Endodermal cell (in vitro differentiated cells): ENCODE results near the gene TNKS1BP1. TPM values are rescaled to one million over a fixed set of nuclear protein-coding genes. Genes with fewer than 3 reads are reported as not detected.

Source experiments
- DNase-seq: peaks from one replicate; pipeline ENCODE4 v3.0.0-alpha.2; 2017
- H3K27ac ChIP-seq: 2 replicates; pipeline ENCODE4 v1.5.1; 2013; ENCODE audit warnings: mild to moderate bottlenecking, low read depth, low read length, moderate library complexity
- H3K27me3 ChIP-seq: 2 replicates; pipeline ENCODE4 v1.6.1; 2013; ENCODE audit warnings: mild to moderate bottlenecking, low read length, moderate library complexity; ENCODE audit not compliant: insufficient read depth, control insufficient read depth, poor library complexity, severe bottlenecking
- H3K36me3 ChIP-seq: 2 replicates; pipeline ENCODE4 v1.7.0; 2013; ENCODE audit warnings: mild to moderate bottlenecking, low read length, moderate library complexity; ENCODE audit not compliant: control insufficient read depth, insufficient read depth
- H3K4me1 ChIP-seq: one replicate; pipeline ENCODE4 v1.7.0; 2013; ENCODE audit warnings: low read length; ENCODE audit not compliant: control insufficient read depth, insufficient read depth
- H3K4me3 ChIP-seq: 2 replicates; pipeline ENCODE4 v1.5.1; 2013; ENCODE audit warnings: mild to moderate bottlenecking, low read length, moderate library complexity
- H3K9ac ChIP-seq: 2 replicates; pipeline ENCODE4 v1.6.1; 2013; ENCODE audit warnings: mild to moderate bottlenecking, low read length, moderate library complexity; ENCODE audit not compliant: poor library complexity, severe bottlenecking; ENCODE audit errors: extremely low read depth
- H3K9me3 ChIP-seq: 2 replicates; pipeline ENCODE4 v1.6.1; 2013; ENCODE audit warnings: mild to moderate bottlenecking, low read length, moderate library complexity; ENCODE audit not compliant: control insufficient read depth
- H3K27ac Mint-ChIP-seq: 2 replicates; pipeline ENCODE4 v1.8.0; 2020; ENCODE audit warnings: mixed read lengths
- H3K27me3 Mint-ChIP-seq: 2 replicates; pipeline ENCODE4 v1.8.0; 2021; ENCODE audit warnings: mild to moderate bottlenecking, mixed read lengths; ENCODE audit not compliant: insufficient read depth
- H3K36me3 Mint-ChIP-seq: 2 replicates; pipeline ENCODE4 v1.8.0; 2020; ENCODE audit warnings: low read depth, mixed read lengths
- H3K4me1 Mint-ChIP-seq: 2 replicates; pipeline ENCODE4 v1.8.0; 2020; ENCODE audit warnings: mixed read lengths
- H3K4me3 Mint-ChIP-seq: 2 replicates; pipeline ENCODE4 v1.8.0; 2020; ENCODE audit warnings: mild to moderate bottlenecking, moderate library complexity, mixed read lengths
- H3K9me3 Mint-ChIP-seq: 2 replicates; pipeline ENCODE4 v1.8.0; 2020; ENCODE audit warnings: mild to moderate bottlenecking, mixed read lengths
- CTCF ChIP-seq: fragments of 200-600 bp; sonication (generic); conservative IDR thresholded peaks from 2 replicates; pipeline ENCODE4 v1.5.0; 2021; ENCODE audit warnings: antibody characterized with exemption, mild to moderate bottlenecking
- WGBS, 2 experiments: methylation state at CpG; one replicate each; pipeline versions ENCODE4 v1.1.5 to v1.1.7; 2013; ENCODE audit warnings: missing lambda C conversion rate in 2 of 2, mixed read lengths in 1 of 2; ENCODE audit not compliant: insufficient coverage in 1 of 2, insufficient read length in 1 of 2; 5-methylcytosine and 5-hydroxymethylcytosine counted together
- total RNA-seq, 2 donors: library from RNA; stranded (reverse); fragmentation: NEBNext Ultra II Directional in 1 of 2; extraction: Animal tissue kit (Norgen Biotek cat#: 25700) in 1 of 2; gene quantifications; 2 replicates in 1 of 2; 3 replicates in 1 of 2; pipeline ENCODE4 v1.2.1, GENCODE V29; 2021

TNKS1BP1 gene
- total RNA-seq, 2 donors from 2014 or later = 60.4 to 73.8 TPM

- no peak for TF ChIP-seq CTCF
- Histone ChIP-seq H3K27ac (no peak overlapping the region), H3K27me3 (peaks cover 1% of the 10 kb centered on the region), H3K9me3 (no peaks in the 10 kb centered on the region), H3K9ac (no peak overlapping the region), H3K36me3 (no peaks in the 10 kb centered on the region), H3K4me3 (no peak overlapping the region), H3K4me1 (no peaks in the 10 kb centered on the region)
- Mint-ChIP-seq H3K27ac (no peak overlapping the region), H3K4me3 (no peak overlapping the region), H3K27me3 (peaks cover 20% of the 10 kb centered on the region), H3K36me3 (no peaks in the 10 kb centered on the region), H3K4me1 (peaks cover 17% of the 10 kb centered on the region), H3K9me3 (peaks cover 3% of the 10 kb centered on the region)
- 86 to 87% methylated on average over 4 of the region's 4 CpGs for WGBS, 2 experiments
- no peak for DNase-seq
These were observed 29.1 kb upstream of the TNKS1BP1 start for GRCh38 chr11:57353852-57354251.

- no peaks in the 10 kb centered on the region for H3K36me3 Mint-ChIP-seq
- Histone ChIP-seq H3K9ac (no peak overlapping the region), H3K36me3 (no peaks in the 10 kb centered on the region), H3K4me3 (no peak overlapping the region), H3K9me3 (no peaks in the 10 kb centered on the region), H3K27me3 (peaks cover 4% of the 10 kb centered on the region), H3K27ac (peak overlapping the region; percentile 54), H3K4me1 (no peaks in the 10 kb centered on the region)
- 54 to 73% methylated on average over 1 to 4 of the region's 4 CpGs for WGBS, 2 experiments
- peaks cover 14% of the 10 kb centered on the region for H3K4me1 Mint-ChIP-seq
- no peak overlapping the region for H3K4me3 Mint-ChIP-seq
- TF ChIP-seq CTCF = no peak
- H3K27ac Mint-ChIP-seq = no peak overlapping the region
- peaks cover 24% of the 10 kb centered on the region for H3K27me3 Mint-ChIP-seq
- no peak for DNase-seq
- peaks cover 3% of the 10 kb centered on the region for H3K9me3 Mint-ChIP-seq
These were observed 28.7 kb upstream of the TNKS1BP1 start for GRCh38 chr11:57353446-57353845.

GRCh38 chr11:57353036-57353435 lies 28.3 kb upstream of the TNKS1BP1 start:
- DNase-seq = no peak
- no peak overlapping the region for H3K27ac Mint-ChIP-seq
- H3K4me3 Mint-ChIP-seq = no peak overlapping the region

More at GRCh38 chr11:57353036-57353435, 28.3 kb upstream of the TNKS1BP1 start:
- Mint-ChIP-seq H3K36me3 (no peaks in the 10 kb centered on the region), H3K27me3 (peaks cover 27% of the 10 kb centered on the region), H3K9me3 (peaks cover 3% of the 10 kb centered on the region), H3K4me1 (peaks cover 14% of the 10 kb centered on the region)
- Histone ChIP-seq H3K4me1 (no peaks in the 10 kb centered on the region), H3K9ac (no peak overlapping the region), H3K4me3 (no peak overlapping the region), H3K27me3 (peaks cover 8% of the 10 kb centered on the region), H3K9me3 (no peaks in the 10 kb centered on the region), H3K27ac (peak overlapping the region; percentile 54), H3K36me3 (no peaks in the 10 kb centered on the region)
- no peak for TF ChIP-seq CTCF
- WGBS, 2 experiments = 68 to 83% methylated on average over 3 to 5 of the region's 5 CpGs
